Testis (tissue), 2 donors: Measurements from ENCODE around the gene ROBO1.

Source experiments
- POLR2A ChIP-seq: fragments of 450-650 bp; IDR thresholded peaks from one replicate; pipeline ENCODE4 v1.6.1; 2017; ENCODE audit warnings: antibody characterized with exemption, mild to moderate bottlenecking, moderate library complexity
- TF ChIP-seq, protein P1 (sequence below), 3 experiments: fragments of 450-650 bp in 2 of 3; fragments of 200-600 bp in 1 of 3; sonication (generic) in 1 of 3; IDR thresholded peaks; one replicate each; pipeline ENCODE4 v1.5.1; 2016 to 2019; ENCODE audit warnings: antibody characterized with exemption in 3 of 3, mild to moderate bottlenecking in 2 of 3, moderate library complexity in 1 of 3

- TF ChIP-seq, protein P1, sequence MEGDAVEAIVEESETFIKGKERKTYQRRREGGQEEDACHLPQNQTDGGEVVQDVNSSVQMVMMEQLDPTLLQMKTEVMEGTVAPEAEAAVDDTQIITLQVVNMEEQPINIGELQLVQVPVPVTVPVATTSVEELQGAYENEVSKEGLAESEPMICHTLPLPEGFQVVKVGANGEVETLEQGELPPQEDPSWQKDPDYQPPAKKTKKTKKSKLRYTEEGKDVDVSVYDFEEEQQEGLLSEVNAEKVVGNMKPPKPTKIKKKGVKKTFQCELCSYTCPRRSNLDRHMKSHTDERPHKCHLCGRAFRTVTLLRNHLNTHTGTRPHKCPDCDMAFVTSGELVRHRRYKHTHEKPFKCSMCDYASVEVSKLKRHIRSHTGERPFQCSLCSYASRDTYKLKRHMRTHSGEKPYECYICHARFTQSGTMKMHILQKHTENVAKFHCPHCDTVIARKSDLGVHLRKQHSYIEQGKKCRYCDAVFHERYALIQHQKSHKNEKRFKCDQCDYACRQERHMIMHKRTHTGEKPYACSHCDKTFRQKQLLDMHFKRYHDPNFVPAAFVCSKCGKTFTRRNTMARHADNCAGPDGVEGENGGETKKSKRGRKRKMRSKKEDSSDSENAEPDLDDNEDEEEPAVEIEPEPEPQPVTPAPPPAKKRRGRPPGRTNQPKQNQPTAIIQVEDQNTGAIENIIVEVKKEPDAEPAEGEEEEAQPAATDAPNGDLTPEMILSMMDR (IDR thresholded peaks at IDR 0.05) = no peak
- TF ChIP-seq POLR2A = no peak
Measured at GRCh38 chr3:79421273-79421672, 346.5 kb downstream of the ROBO1 start.
